ENCODE results near the gene NR2F1. TPM values are rescaled to one million over a fixed set of nuclear protein-coding genes. Genes with fewer than 3 reads are reported as not detected.

The NR2F1 gene
- total RNA-seq, 2 experiments from 2014 or later: not detected

- DNase-seq (peak; percentile 12), ATAC-seq (peak; percentile 6)
- Mint-ChIP-seq H3K4me1 (peaks cover 13% of the 10 kb centered on the region), H3K4me3 (no peak overlapping the region), H3K27ac (no peak overlapping the region), H3K27me3 (peaks cover 62% of the 10 kb centered on the region), H3K36me3 (ENCODE audit: low read depth) (peaks cover 3% of the 10 kb centered on the region), H3K9me3 (ENCODE audit: low read depth) (no peaks in the 10 kb centered on the region)
- intact Hi-C loops (cut with DNase I, micrococcal nuclease): no loop called here
- CTCF ChIA-PET: interaction anchor here (0.7 to 0.9 kb wide), 2 partner anchors 8 to 1931 kb away, joined by 3 to 7 read pairs; no protein-coding TSS in a partner anchor
- POLR2A ChIA-PET: interaction anchor here (0.6 kb wide), 1 partner anchor 154 kb away, joined by 4 read pairs; no protein-coding TSS in a partner anchor
These were observed 11.8 kb downstream of the NR2F1 start for GRCh38 chr5:93594591-93595419.

GRCh38 chr5:93595420-93596147, 12.6 kb downstream of the NR2F1 start:
- POLR2A ChIA-PET: no interaction called here
- Mint-ChIP-seq H3K27ac (no peak overlapping the region), H3K9me3 (ENCODE audit: low read depth) (no peaks in the 10 kb centered on the region), H3K27me3 (peaks cover 55% of the 10 kb centered on the region), H3K4me3 (no peak overlapping the region), H3K4me1 (peaks cover 13% of the 10 kb centered on the region), H3K36me3 (ENCODE audit: low read depth) (peaks cover 3% of the 10 kb centered on the region)
- intact Hi-C loops (cut with DNase I, micrococcal nuclease): no loop called here
- DNase-seq: peak; percentile 7
- no peak for ATAC-seq
- CTCF ChIA-PET: interaction anchor here (0.7 to 0.9 kb wide), 2 partner anchors 9 to 1931 kb away, joined by 3 to 7 read pairs; no protein-coding TSS in a partner anchor

DNA sequence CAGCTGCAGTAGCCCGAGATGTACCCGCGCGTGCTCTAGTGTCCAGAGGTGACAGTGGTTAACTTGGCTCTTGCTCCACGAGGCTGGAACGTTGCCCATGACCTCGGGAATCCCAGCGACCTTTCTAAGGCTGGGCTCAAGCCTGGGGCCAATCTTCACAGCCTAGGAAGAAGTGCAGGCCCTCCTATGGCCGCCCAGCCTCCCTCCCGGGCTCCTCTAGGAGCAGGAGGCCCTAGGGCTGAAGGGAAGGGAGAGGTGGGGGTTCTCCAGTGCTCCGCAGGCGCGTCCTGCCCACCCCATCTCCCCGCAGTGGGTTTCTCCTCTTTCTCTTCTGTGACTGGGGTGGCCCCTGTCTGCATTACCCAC, 13.3 kb downstream of the NR2F1 start:
- ChIA-PET CTCF (interaction anchor here (0.6 kb wide), 1 partner anchor 323 kb away, joined by 3 read pairs; no protein-coding TSS in a partner anchor), POLR2A (no interaction called here)
- peaks cover 13% of the 10 kb centered on the region for H3K4me1 Mint-ChIP-seq
- intact Hi-C loops (cut with DNase I, micrococcal nuclease): no loop called here
- ATAC-seq: no peak
- no peaks in the 10 kb centered on the region for H3K9me3 Mint-ChIP-seq (ENCODE audit: low read depth)
- H3K27me3 Mint-ChIP-seq: peaks cover 51% of the 10 kb centered on the region
- no peak overlapping the region for H3K27ac Mint-ChIP-seq
- DNase-seq: no peak
- no peak overlapping the region for H3K4me3 Mint-ChIP-seq
- H3K36me3 Mint-ChIP-seq (ENCODE audit: low read depth): peaks cover 3% of the 10 kb centered on the region

DNA sequence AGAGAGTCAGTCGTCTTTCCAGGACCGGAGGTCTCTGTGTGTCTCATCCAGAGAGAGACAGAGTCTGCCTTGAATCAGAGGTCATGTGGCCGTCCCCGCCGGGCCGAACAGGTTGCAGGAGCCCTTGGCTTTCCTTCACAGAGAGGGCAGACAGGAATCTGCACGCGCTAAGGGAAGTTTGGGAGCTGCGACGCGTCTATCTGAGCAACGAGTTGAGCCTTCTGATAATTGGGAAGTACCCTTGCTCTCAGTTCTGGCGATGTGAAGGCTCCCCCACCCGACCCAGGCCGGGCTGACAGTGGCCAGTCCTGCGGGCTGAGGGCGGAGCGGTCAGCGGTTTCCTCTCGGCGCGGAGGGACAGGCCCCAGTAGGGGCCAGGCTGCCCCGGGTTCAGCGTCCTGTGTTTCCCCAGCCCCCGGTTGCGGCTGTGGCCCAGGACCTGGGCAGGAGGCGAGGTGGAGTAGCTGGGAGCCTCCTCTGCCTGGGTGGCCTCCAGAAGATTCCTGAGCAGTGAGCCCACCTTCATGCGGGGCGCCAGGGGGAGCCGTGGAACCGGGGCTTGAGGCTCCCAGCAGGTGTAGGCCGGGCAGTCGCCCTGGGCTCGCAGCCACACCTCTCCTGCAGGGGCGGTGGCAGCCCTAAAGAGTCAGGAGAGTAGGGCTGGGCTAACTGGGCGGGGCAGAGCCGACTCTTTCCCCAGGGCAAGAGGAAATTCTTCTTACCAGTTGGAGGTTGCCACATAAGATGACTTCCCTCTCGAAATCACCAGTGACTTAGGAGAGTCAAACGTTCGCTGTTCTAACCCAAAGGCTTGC, 13.9 kb downstream of the NR2F1 start:
- intact Hi-C loops (cut with DNase I, micrococcal nuclease): no loop called here
- ChIA-PET POLR2A (no interaction called here), CTCF (interaction anchor here (0.6 to 1.2 kb wide), 2 partner anchors 25 to 322 kb away, joined by 3 read pairs; no protein-coding TSS in a partner anchor)
- Mint-ChIP-seq H3K27ac (no peak overlapping the region), H3K36me3 (ENCODE audit: low read depth) (peaks cover 3% of the 10 kb centered on the region), H3K4me3 (no peak overlapping the region), H3K4me1 (peaks cover 13% of the 10 kb centered on the region), H3K9me3 (ENCODE audit: low read depth) (no peaks in the 10 kb centered on the region), H3K27me3 (peaks cover 52% of the 10 kb centered on the region)
- DNase-seq: no peak
- no peak for ATAC-seq

DNA sequence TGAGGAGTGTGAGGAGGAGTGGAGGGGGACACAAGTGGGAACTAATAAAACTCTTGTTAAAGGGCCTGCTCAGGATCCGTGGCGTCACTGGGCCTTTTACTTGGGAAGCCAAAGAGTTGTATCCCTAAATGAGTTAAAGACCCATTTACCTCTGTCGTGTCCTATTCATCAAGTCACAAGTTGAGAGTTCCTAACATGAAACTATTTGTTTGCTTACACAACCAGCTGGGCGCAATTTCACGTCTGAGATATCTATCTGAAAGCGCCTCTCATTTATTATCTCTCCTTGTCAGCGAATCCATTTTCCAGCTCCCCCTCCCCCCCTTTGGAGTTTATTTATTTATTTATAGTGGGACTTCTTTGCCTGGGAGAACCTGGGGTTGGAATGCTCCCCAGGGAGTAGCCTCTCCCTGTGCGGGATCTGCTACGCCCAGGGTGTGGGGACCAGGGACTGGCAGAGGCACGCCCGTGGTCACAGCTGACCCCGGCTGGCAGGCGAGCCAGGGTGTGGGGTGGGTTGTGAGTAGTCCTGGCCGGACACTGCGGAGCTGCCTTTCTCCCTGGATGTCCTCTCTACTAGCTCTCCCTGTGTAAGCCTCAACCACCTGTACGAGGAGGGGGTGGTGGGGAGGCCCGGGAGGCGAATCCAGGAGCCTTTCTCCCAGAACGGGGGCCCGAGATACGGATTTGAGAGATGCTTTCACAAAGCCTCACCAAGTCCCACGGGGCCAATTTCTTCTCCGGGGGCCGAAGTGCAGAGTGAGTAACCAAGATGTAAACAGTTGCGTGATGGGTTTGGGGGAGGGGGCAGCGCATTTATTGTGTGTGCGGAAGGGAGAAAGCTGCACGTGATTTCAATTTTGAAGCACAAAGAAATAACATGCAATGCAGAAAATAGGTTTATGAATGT, 15.3 kb downstream of the NR2F1 start:
- ATAC-seq (no peak), DNase-seq (no peak)
- ChIA-PET CTCF (interaction anchor here (1.0 to 1.2 kb wide), 5 partner anchors 8 to 24 kb away, joined by 3 to 4 read pairs (median 3); partner anchors contain the start of gene NR2F1), POLR2A (no interaction called here)
- H3K27me3 Mint-ChIP-seq: peaks cover 53% of the 10 kb centered on the region
- H3K9me3 Mint-ChIP-seq (ENCODE audit: low read depth): no peaks in the 10 kb centered on the region
- no peak overlapping the region for H3K4me3 Mint-ChIP-seq
- peaks cover 13% of the 10 kb centered on the region for H3K4me1 Mint-ChIP-seq
- intact Hi-C loops (cut with DNase I, micrococcal nuclease): no loop called here
- H3K27ac Mint-ChIP-seq: no peak overlapping the region
- H3K36me3 Mint-ChIP-seq (ENCODE audit: low read depth): peaks cover 2% of the 10 kb centered on the region

DNA sequence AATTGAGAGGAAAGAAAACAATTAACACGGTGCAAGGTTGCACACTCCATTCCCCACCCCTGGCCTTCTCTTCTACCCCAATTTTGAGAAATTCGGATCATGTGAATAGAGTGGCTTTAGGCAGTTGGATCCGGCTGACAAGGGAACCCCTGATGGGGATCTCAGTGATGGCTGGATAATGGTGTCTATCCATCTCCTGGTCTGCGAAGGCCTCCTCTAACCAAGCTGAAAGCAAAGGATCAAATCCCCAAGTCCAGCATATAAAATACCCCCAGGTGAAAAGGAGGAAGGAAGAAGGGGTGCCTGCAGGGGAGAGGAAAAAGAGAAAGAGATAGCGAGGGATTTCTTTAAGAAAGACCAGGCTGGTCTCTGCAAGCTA, 16.0 kb downstream of the NR2F1 start:
- POLR2A ChIA-PET: no interaction called here
- intact Hi-C loops (cut with DNase I, micrococcal nuclease): no loop called here
- no peak overlapping the region for H3K27ac Mint-ChIP-seq
- peaks cover 4% of the 10 kb centered on the region for H3K36me3 Mint-ChIP-seq (ENCODE audit: low read depth)
- H3K4me1 Mint-ChIP-seq: peaks cover 15% of the 10 kb centered on the region
- CTCF ChIA-PET: interaction anchor here (1.0 kb wide), 1 partner anchor 16 kb away, joined by 3 read pairs; the partner anchor contains the start of gene NR2F1
- H3K9me3 Mint-ChIP-seq (ENCODE audit: low read depth): no peaks in the 10 kb centered on the region
- ATAC-seq: no peak
- H3K4me3 Mint-ChIP-seq: no peak overlapping the region
- no peak for DNase-seq
- H3K27me3 Mint-ChIP-seq: peaks cover 51% of the 10 kb centered on the region

- H3K4me1 Mint-ChIP-seq: peaks cover 15% of the 10 kb centered on the region
- CTCF ChIA-PET: interaction anchor here (1.0 to 1.5 kb wide), 3 partner anchors 11 to 16 kb away, joined by 3 to 7 read pairs (median 4); partner anchors contain the start of gene NR2F1
- H3K27me3 Mint-ChIP-seq: peaks cover 49% of the 10 kb centered on the region
- no peak for DNase-seq
- no peak overlapping the region for H3K4me3 Mint-ChIP-seq
- no peak for ATAC-seq
- H3K27ac Mint-ChIP-seq: no peak overlapping the region
- intact Hi-C loops (cut with DNase I, micrococcal nuclease): loop anchor here in 1 of 2 experiments (10.0 kb wide), 1 partner anchor 1255 kb away; no protein-coding TSS in a partner anchor
- H3K36me3 Mint-ChIP-seq (ENCODE audit: low read depth): peaks cover 4% of the 10 kb centered on the region
- POLR2A ChIA-PET: interaction anchor here (0.7 kb wide), 1 partner anchor 362 kb away, joined by 3 read pairs; no protein-coding TSS in a partner anchor
- no peaks in the 10 kb centered on the region for H3K9me3 Mint-ChIP-seq (ENCODE audit: low read depth)
These were observed 16.5 kb downstream of the NR2F1 start for GRCh38 chr5:93599399-93600120.

GRCh38 chr5:93600409-93601070, 17.5 kb downstream of the NR2F1 start:
- no peak for ATAC-seq
- intact Hi-C loops (cut with DNase I, micrococcal nuclease): loop anchor here in 1 of 2 experiments (10.0 kb wide), 1 partner anchor 1254 kb away; no protein-coding TSS in a partner anchor
- Mint-ChIP-seq H3K4me3 (no peak overlapping the region), H3K36me3 (ENCODE audit: low read depth) (peaks cover 4% of the 10 kb centered on the region), H3K27me3 (peaks cover 49% of the 10 kb centered on the region), H3K4me1 (peaks cover 15% of the 10 kb centered on the region), H3K27ac (no peak overlapping the region), H3K9me3 (ENCODE audit: low read depth) (no peaks in the 10 kb centered on the region)
- no peak for DNase-seq
- ChIA-PET CTCF (interaction anchor here (0.9 to 1.5 kb wide), 3 partner anchors 12 to 18 kb away, joined by 4 to 7 read pairs (median 4); partner anchors contain the start of gene NR2F1), POLR2A (no interaction called here)

DNA sequence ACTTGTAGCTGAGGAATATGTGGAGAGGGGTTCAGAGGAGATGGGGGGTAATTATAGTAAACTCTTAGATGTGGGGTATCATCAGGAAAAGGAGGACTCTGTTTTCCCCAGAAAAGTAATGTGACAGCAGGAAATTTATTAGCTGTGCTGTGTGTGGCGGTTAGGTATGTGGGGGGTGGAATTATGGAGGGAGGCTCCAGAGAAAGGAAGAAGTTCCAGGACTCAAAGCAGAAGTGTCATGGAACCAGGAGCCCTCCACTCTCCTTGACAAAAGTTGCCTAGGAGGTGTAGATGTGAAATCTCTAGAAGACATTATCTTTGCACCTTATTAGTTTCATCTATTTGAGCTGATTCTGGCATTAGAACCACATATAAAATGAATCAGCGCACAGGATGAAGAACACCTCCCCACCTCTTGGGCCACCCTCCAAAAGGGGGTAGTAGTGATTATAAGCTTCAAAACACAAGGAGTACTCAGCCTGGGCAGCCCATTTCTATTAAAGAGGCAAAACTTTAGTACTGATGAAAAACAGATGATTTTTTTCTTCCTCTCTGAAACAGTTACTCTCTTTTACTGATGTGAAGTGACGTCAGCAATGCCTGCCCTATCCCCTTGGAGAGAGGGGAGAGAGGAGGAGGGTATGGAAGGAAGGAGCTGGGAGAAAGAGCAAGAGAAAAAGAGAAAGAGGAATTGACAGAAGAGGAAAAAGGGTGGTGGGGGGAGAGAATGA, 18.2 kb downstream of the NR2F1 start:
- ATAC-seq (no peak), DNase-seq (no peak)
- Mint-ChIP-seq H3K36me3 (ENCODE audit: low read depth) (peaks cover 2% of the 10 kb centered on the region), H3K4me1 (peaks cover 8% of the 10 kb centered on the region), H3K27ac (no peak overlapping the region), H3K27me3 (peaks cover 48% of the 10 kb centered on the region), H3K9me3 (ENCODE audit: low read depth) (no peaks in the 10 kb centered on the region), H3K4me3 (no peak overlapping the region)
- ChIA-PET CTCF (interaction anchor here (0.9 to 1.5 kb wide), 2 partner anchors 14 to 18 kb away, joined by 4 to 7 read pairs; partner anchors contain the start of gene NR2F1), POLR2A (no interaction called here)
- intact Hi-C loops (cut with DNase I, micrococcal nuclease): loop anchor here in 1 of 2 experiments (10.0 kb wide), 1 partner anchor 1254 kb away; no protein-coding TSS in a partner anchor

Data from activated CD4-positive, alpha-beta T cell treated with anti-CD3 and anti-CD28 coated beads for 36 hours (primary cell).